ENCODE measurements around the gene RNLS.
"Not testable (repeated sequence)": the region's sequence is repeated elsewhere in the genome, so short reads cannot be mapped to it uniquely, and the experiment has no call there.

Gene RNLS

GRCh38 chr10:88332503-88333247, 250.4 kb downstream of the RNLS start:
- no peak for DNase-seq

GRCh38 chr10:88330174-88330573, 252.9 kb downstream of the RNLS start:
- no peak for DNase-seq

- DNase-seq = no peak
Observed at GRCh38 chr10:88322324-88323063, 260.6 kb downstream of the RNLS start.

- DNase-seq = no peak
Observed at GRCh38 chr10:88319960-88320517, 263.1 kb downstream of the RNLS start.

- DNase-seq = no peak
Observed at GRCh38 chr10:88318803-88319202, 264.3 kb downstream of the RNLS start.

GRCh38 chr10:88317099-88317498, 266.0 kb downstream of the RNLS start:
- no peak for DNase-seq

- DNase-seq = no peak
Observed at GRCh38 chr10:88316292-88316861, 266.7 kb downstream of the RNLS start.

GRCh38 chr10:88315755-88316154, 267.4 kb downstream of the RNLS start:
- no peak for DNase-seq

- no peak for DNase-seq
Observed at GRCh38 chr10:88314362-88314761, 268.8 kb downstream of the RNLS start.

GRCh38 chr10:88313878-88314277, 269.2 kb downstream of the RNLS start:
- no peak for DNase-seq

- DNase-seq = no peak
Observed at GRCh38 chr10:88312855-88313254, 270.3 kb downstream of the RNLS start.

- DNase-seq = no peak
Observed at GRCh38 chr10:88311264-88311663, 271.9 kb downstream of the RNLS start.

GRCh38 chr10:88309365-88309764, 273.8 kb downstream of the RNLS start:
- no peak for DNase-seq

- DNase-seq = not testable (repeated sequence)
Observed at GRCh38 chr10:88308361-88308760, 274.8 kb downstream of the RNLS start.

- no peak for DNase-seq
Observed at GRCh38 chr10:88299787-88300186, 283.3 kb downstream of the RNLS start.

GRCh38 chr10:88297103-88297502, 286.0 kb downstream of the RNLS start:
- DNase-seq = no peak

GRCh38 chr10:88293651-88294230, 289.4 kb downstream of the RNLS start:
- no peak for DNase-seq

- no peak for DNase-seq
Observed at GRCh38 chr10:88293073-88293472, 290.0 kb downstream of the RNLS start.

GRCh38 chr10:88292185-88292514, 291.0 kb downstream of the RNLS start:
- no peak for DNase-seq

- DNase-seq = no peak
Observed at GRCh38 chr10:88291289-88292184, 291.6 kb downstream of the RNLS start.

- DNase-seq = no peak
Observed at GRCh38 chr10:88289342-88289741, 293.8 kb downstream of the RNLS start.

- no peak for DNase-seq
Observed at GRCh38 chr10:88288320-88289059, 294.6 kb downstream of the RNLS start.
